Smooth muscle cell (in vitro differentiated cells): ENCODE data around the gene SYNM. TPM values are rescaled to one million over a fixed set of nuclear protein-coding genes. Genes with fewer than 3 reads are reported as not detected.

Source experiments
- DNase-seq: peaks from one replicate; lab custom pipeline; 2025; ENCODE audit not compliant: unreplicated experiment; lab: John Stamatoyannopoulos, UW
- H2AFZ ChIP-seq: fragments of 200-600 bp; sonication (generic); 2 replicates; pipeline ENCODE4 v1.6.0; 2016; ENCODE audit warnings: antibody characterized with exemption, low read depth, mild to moderate bottlenecking
- H3F3A ChIP-seq: fragments of 200-600 bp; sonication (generic); 2 replicates; pipeline ENCODE4 v1.6.0; 2017; ENCODE audit warnings: antibody characterized with exemption, low read depth
- H3K27ac ChIP-seq: fragments of 200-600 bp; sonication (generic); 2 replicates; pipeline ENCODE4 v1.5.1; 2016; ENCODE audit warnings: low read depth, mild to moderate bottlenecking
- H3K27me3 ChIP-seq: fragments of 200-600 bp; sonication (generic); 2 replicates; pipeline ENCODE4 v1.6.1; 2016; ENCODE audit warnings: low read depth, mild to moderate bottlenecking
- H3K36me3 ChIP-seq: fragments of 200-600 bp; sonication (generic); 2 replicates; pipeline ENCODE4 v1.5.1; 2016; ENCODE audit warnings: low read depth
- H3K4me1 ChIP-seq: fragments of 200-600 bp; sonication (generic); 2 replicates; pipeline ENCODE4 v1.5.1; 2016; ENCODE audit warnings: low read depth
- H3K4me2 ChIP-seq: fragments of 200-600 bp; sonication (generic); 2 replicates; pipeline ENCODE4 v1.6.0; 2016; ENCODE audit warnings: mild to moderate bottlenecking
- H3K4me3 ChIP-seq: fragments of 200-600 bp; sonication (generic); 2 replicates; pipeline ENCODE4 v1.5.1; 2016; ENCODE audit warnings: mild to moderate bottlenecking
- H3K79me2 ChIP-seq: fragments of 200-600 bp; sonication (generic); 2 replicates; pipeline ENCODE4 v1.6.0; 2016; ENCODE audit warnings: low read depth, mild to moderate bottlenecking
- H3K9ac ChIP-seq: fragments of 200-600 bp; sonication (generic); 2 replicates; pipeline ENCODE4 v1.6.0; 2016; ENCODE audit warnings: low read depth
- H3K9me3 ChIP-seq: fragments of 200-600 bp; sonication (generic); replicated peaks from 2 replicates; pipeline ENCODE4 v1.5.1; 2016; ENCODE audit warnings: low read depth
- H4K20me1 ChIP-seq: fragments of 200-600 bp; sonication (generic); 2 replicates; pipeline ENCODE4 v1.6.0; 2016; ENCODE audit warnings: low read depth
- WGBS: methylation state at CpG from one replicate; pipeline ENCODE4 v1.1.7; 2016; ENCODE audit warnings: low lambda C conversion rate; 5-methylcytosine and 5-hydroxymethylcytosine counted together
- polyA plus RNA-seq: library from polyadenylated mRNA; unstranded; fragments of >200 nt; fragmentation: Nextera tagmentation; extraction: Ambion mirVana; gene quantifications from 2 replicates; pipeline ENCODE4 v1.2.1, GENCODE V29; 2016
- total RNA-seq: library from RNA; depleted of rRNA; stranded (reverse); fragments of >200 nt; gene quantifications from 2 replicates; pipeline ENCODE4 v1.2.3, GENCODE V29; 2014
- TF ChIP-seq, protein P1 (sequence below): fragments of 200-600 bp; sonication (generic); IDR thresholded peaks from 2 replicates; pipeline ENCODE4 v1.5.1; 2017; ENCODE audit warnings: borderline replicate concordance, mild to moderate bottlenecking, antibody characterized with exemption; ENCODE audit not compliant: insufficient read depth, poor library complexity, severe bottlenecking

The SYNM gene
- total and polyA plus RNA-seq, 2 experiments from 2014 or later, result 1.3 to 3.0 TPM

GRCh38 chr15:99169769-99170311, 65.0 kb downstream of the SYNM start:
- no peak overlapping the region for H2AFZ ChIP-seq
- 20% methylated on average over 10 of the region's 10 CpGs for WGBS
- peak overlapping the region; percentile 96 for H3K27ac ChIP-seq
- H3F3A ChIP-seq, result peaks cover 30% of the 10 kb centered on the region
- peaks cover 13% of the 10 kb centered on the region for H3K4me1 ChIP-seq
- no peaks in the 10 kb centered on the region for H3K27me3 ChIP-seq
- H4K20me1 ChIP-seq, result no peaks in the 10 kb centered on the region
- H3K9me3 ChIP-seq, result no peaks in the 10 kb centered on the region
- TF ChIP-seq, protein P1, sequence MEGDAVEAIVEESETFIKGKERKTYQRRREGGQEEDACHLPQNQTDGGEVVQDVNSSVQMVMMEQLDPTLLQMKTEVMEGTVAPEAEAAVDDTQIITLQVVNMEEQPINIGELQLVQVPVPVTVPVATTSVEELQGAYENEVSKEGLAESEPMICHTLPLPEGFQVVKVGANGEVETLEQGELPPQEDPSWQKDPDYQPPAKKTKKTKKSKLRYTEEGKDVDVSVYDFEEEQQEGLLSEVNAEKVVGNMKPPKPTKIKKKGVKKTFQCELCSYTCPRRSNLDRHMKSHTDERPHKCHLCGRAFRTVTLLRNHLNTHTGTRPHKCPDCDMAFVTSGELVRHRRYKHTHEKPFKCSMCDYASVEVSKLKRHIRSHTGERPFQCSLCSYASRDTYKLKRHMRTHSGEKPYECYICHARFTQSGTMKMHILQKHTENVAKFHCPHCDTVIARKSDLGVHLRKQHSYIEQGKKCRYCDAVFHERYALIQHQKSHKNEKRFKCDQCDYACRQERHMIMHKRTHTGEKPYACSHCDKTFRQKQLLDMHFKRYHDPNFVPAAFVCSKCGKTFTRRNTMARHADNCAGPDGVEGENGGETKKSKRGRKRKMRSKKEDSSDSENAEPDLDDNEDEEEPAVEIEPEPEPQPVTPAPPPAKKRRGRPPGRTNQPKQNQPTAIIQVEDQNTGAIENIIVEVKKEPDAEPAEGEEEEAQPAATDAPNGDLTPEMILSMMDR, result no peak
- no peak overlapping the region for H3K4me3 ChIP-seq
- H3K4me2 ChIP-seq, result peak overlapping the region; percentile 61
- DNase-seq, result peak; percentile 30
- H3K36me3 ChIP-seq, result peaks cover 3% of the 10 kb centered on the region
- no peaks in the 10 kb centered on the region for H3K79me2 ChIP-seq
- peak overlapping the region; percentile 71 for H3K9ac ChIP-seq

DNA sequence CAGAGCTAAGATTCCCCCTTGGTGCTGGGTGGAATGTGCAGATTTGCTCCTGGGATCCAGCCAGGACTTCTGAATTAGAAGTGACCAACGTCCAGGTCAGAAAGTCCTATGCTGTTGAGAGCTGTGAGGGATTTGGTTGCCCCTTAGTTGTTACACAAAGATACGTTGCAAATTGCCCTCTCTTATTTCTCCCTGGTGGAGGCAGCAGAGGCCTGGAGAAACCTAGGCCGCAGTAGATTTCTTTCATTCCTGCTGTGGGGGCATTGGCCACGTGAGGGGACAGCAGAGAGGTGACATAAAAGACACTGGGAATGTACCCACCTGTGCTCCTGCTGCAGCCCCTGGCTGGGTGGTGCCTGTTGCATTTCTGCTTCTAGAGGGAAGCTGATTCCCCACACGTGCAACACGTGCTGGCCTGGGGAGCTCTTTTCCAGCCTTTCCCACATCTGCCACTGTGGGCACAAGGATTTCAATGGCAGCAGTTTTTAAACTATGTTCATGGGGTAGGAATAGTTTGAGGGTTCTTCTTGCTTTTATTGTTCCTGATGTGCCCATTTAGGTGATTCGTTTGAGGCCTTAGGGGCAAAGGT, 65.7 kb downstream of the SYNM start:
- H4K20me1 ChIP-seq, result no peaks in the 10 kb centered on the region
- peak overlapping the region; percentile 71 for H3K9ac ChIP-seq
- 68% methylated on average over 7 of the region's 7 CpGs for WGBS
- peak overlapping the region; percentile 61 for H3K4me2 ChIP-seq
- no peaks in the 10 kb centered on the region for H3K79me2 ChIP-seq
- no peaks in the 10 kb centered on the region for H3K9me3 ChIP-seq
- TF ChIP-seq, protein P1, result no peak
- no peak for DNase-seq
- peaks cover 13% of the 10 kb centered on the region for H3K4me1 ChIP-seq
- H3K4me3 ChIP-seq, result no peak overlapping the region
- H3F3A ChIP-seq, result peaks cover 30% of the 10 kb centered on the region
- no peak overlapping the region for H2AFZ ChIP-seq
- no peaks in the 10 kb centered on the region for H3K27me3 ChIP-seq
- H3K27ac ChIP-seq, result peak overlapping the region; percentile 96
- H3K36me3 ChIP-seq, result peaks cover 3% of the 10 kb centered on the region

DNA sequence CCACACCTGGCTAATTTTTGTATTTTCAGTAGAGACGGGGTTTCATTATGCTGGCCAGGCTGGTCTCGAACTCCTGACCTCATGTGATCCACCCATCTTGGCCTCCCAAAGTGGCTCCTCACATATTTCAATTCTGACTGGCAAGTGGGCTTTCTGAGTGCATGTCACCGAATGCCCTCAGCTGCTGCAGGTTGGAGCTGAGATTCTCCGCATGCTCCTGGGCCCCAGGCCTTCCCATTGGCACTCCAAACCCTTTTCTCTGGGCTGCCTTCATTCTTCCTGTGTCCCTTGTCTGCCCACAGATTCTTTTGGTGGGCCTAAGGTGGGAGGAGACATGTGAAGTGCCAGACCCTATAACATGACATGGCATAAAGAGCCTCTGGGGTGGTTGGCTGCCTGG, 67.3 kb downstream of the SYNM start:
- H3K79me2 ChIP-seq, result no peaks in the 10 kb centered on the region
- H3K36me3 ChIP-seq, result peaks cover 3% of the 10 kb centered on the region
- H2AFZ ChIP-seq, result no peak overlapping the region
- H3K4me1 ChIP-seq, result peaks cover 13% of the 10 kb centered on the region
- no peaks in the 10 kb centered on the region for H3K27me3 ChIP-seq
- DNase-seq, result no peak
- peak overlapping the region; percentile 96 for H3K27ac ChIP-seq
- no peak overlapping the region for H3K4me3 ChIP-seq
- peaks cover 30% of the 10 kb centered on the region for H3F3A ChIP-seq
- H3K9me3 ChIP-seq, result no peaks in the 10 kb centered on the region
- TF ChIP-seq, protein P1, result no peak
- H3K9ac ChIP-seq, result no peak overlapping the region
- no peak overlapping the region for H3K4me2 ChIP-seq
- 84% methylated on average over 4 of the region's 4 CpGs for WGBS
- no peaks in the 10 kb centered on the region for H4K20me1 ChIP-seq

DNA sequence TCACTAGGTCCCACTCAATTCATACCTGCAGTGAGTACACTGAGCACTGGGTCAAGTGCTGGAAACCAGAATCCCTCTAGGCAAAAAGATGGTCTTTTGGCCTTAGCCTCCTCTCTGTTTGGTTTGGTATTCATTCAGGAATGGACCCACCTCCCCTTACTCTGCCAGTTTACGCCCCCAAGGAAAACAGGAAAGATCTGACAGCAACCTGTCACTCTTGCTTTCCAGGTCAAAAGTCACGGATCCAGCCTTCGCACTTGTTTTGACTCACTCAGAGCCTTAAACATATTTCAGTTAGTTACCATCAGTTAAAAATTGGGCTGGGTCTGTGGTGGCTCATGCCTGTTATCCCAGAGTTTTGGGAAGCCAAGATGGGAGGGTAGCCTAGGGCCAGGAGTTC, 68.1 kb downstream of the SYNM start:
- Histone ChIP-seq H3K4me1 (peaks cover 13% of the 10 kb centered on the region), H3K9ac (no peak overlapping the region), H3F3A (peaks cover 30% of the 10 kb centered on the region), H3K4me2 (no peak overlapping the region), H3K9me3 (no peaks in the 10 kb centered on the region), H3K27ac (no peak overlapping the region), H3K36me3 (peaks cover 3% of the 10 kb centered on the region), H4K20me1 (no peaks in the 10 kb centered on the region), H3K27me3 (no peaks in the 10 kb centered on the region), H2AFZ (no peak overlapping the region), H3K79me2 (no peaks in the 10 kb centered on the region), H3K4me3 (no peak overlapping the region)
- DNase-seq, result no peak
- WGBS, result 95% methylated on average over 3 of the region's 3 CpGs
- TF ChIP-seq, protein P1, result no peak
